Ishikawa (cell line): ENCODE data around the gene ABCA2.

Experiments
- CEBPB ChIP-seq: IDR thresholded peaks from 2 replicates; pipeline ENCODE4 v1.6.1; 2012
- CREB1 ChIP-seq: IDR thresholded peaks from 2 replicates; pipeline ENCODE4 v1.6.1; 2012; ENCODE audit warnings: low read depth
- EGR1 ChIP-seq: IDR thresholded peaks from 2 replicates; pipeline ENCODE4 v1.6.1; 2012
- EP300 ChIP-seq: IDR thresholded peaks from 2 replicates; pipeline ENCODE4 v1.6.1; 2012; ENCODE audit warnings: borderline replicate concordance
- FOXM1 ChIP-seq: IDR thresholded peaks from 2 replicates; pipeline ENCODE4 v1.6.1; 2012; ENCODE audit warnings: low read depth, borderline replicate concordance
- MAX ChIP-seq: IDR thresholded peaks from 2 replicates; pipeline ENCODE4 v1.6.1; 2012
- NFIC ChIP-seq: IDR thresholded peaks from 2 replicates; pipeline ENCODE4 v1.6.1; 2012
- RAD21 ChIP-seq: IDR thresholded peaks from 2 replicates; pipeline ENCODE4 v1.6.1; 2012; ENCODE audit warnings: low read depth
- REST ChIP-seq: IDR thresholded peaks from 2 replicates; pipeline ENCODE4 v1.6.1; 2012; ENCODE audit warnings: low read depth, mild to moderate bottlenecking
- TAF1 ChIP-seq: IDR thresholded peaks from 2 replicates; pipeline ENCODE4 v1.6.1; 2012; ENCODE audit warnings: low read depth, mild to moderate bottlenecking
- TCF12 ChIP-seq: IDR thresholded peaks from 2 replicates; pipeline ENCODE4 v1.6.1; 2012; ENCODE audit warnings: low read depth
- TEAD4 ChIP-seq: IDR thresholded peaks from 2 replicates; pipeline ENCODE4 v1.6.1; 2012
- USF1 ChIP-seq: IDR thresholded peaks from 2 replicates; pipeline ENCODE4 v1.6.1; 2012
- YY1 ChIP-seq: IDR thresholded peaks from 2 replicates; pipeline ENCODE4 v1.6.1; 2012; ENCODE audit warnings: low read depth
- ZBTB7A ChIP-seq: IDR thresholded peaks from 2 replicates; pipeline ENCODE4 v1.6.1; 2012; ENCODE audit warnings: low read depth

The ABCA2 gene

DNA sequence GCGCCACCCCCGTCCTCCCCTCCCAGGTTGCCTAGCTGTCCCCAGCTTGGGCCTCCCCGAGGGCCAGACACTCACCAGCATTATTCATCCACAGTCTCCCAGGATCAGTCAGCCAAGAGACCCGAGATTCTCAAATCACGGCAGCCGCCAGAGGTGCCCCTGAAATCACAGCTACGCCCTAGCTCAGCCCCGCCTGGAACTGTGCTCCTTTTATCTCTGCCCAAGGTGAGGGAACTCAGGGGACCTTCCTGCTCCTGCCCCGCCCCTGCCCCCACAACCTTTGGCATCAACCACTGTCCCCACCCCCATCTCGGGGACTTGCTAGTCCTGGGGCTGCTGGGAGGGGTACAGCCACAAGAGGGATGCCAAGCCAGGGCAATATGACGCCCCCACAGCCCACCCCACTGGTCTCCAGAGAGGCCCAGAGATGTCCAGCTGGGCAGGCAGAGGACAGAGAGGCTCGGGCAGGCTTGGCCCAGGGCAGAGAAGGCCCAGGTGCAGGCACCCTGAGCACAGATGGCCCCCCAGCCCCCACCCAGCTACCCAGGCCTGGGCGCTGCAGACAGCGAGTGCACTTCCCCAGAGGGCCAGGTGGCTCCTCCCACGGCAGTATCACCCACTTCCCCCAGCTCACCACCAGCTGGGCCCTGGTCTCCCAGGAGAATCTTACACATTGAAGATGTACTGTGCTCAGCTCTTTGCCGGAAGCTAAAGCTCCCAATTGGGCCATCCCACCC is 4.0 kb upstream of the ABCA2 start, which contains the start of gene FUT7:
Gene FUT7, minus strand, starts transcription at position 185 of the 737 bp plus-strand sequence. Its CDS starts 97 bp downstream, at position 88.
- no peak for TF ChIP-seq CREB1
- no peak for TF ChIP-seq TCF12
- TF ChIP-seq YY1, result no peak

DNA sequence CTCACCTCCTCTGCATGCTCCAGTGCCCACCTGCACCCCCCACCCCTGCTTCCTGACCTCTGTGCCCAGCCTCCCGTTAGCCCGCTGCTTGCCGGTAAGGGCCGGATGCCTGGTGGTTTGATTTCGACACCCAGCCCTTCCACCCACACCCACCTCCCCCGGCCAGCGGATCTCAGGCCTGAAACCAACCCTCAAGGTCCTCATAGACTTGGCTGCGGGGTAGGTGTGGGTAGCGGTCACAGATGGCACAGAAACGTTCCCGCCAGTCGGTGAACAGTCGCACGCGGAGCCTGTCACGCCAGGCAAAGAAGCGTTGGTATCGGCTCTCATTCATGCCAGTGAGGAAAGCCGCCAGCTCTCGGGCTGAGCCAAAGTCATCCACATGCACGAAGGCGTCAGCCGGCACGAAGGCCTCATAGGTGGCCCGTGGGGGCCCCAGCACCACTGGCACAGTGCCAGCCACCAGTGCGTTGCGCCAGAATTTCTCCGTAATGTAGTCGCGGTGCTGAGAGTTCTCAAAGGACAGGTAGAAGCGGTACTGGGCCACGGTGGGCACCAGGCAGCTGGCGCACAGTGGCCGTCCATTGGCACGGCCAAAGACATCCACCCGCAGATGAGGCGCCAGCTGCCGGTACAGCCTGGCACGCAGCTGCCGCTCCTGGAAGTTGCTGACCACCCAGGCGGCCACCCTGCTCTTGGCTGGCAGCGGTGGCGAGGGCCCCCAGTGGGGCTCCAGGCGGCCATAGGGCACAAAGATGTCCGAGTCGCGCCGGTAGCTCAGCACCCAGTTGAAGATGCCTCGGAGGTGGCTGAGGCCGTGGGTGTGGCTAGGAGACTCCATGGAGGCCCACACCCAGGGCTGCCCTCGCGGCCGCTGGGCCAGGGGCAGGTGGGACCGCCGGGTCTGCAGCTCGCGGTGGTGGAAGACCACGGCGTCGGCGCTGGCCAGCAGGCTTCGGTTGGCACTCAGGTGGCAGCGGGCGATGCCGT is 2.8 kb upstream of the ABCA2 start:
- TF ChIP-seq RAD21, result no peak
- no peak for TF ChIP-seq CREB1
- TF ChIP-seq TEAD4, result no peak
- no peak for TF ChIP-seq USF1
- no peak for TF ChIP-seq REST
- TF ChIP-seq ZBTB7A, result no peak

GRCh38 chr9:137030006-137030405 is 2.0 kb upstream of the ABCA2 start:
- no peak for TF ChIP-seq USF1
- no peak for TF ChIP-seq CREB1
- TF ChIP-seq EGR1, result no peak
- no peak for TF ChIP-seq ZBTB7A
- no peak for TF ChIP-seq TEAD4

- TF ChIP-seq RAD21 (peak; percentile 52), YY1 (no peak)
Observed at GRCh38 chr9:137029058-137029936, 1.3 kb upstream of the ABCA2 start.

DNA sequence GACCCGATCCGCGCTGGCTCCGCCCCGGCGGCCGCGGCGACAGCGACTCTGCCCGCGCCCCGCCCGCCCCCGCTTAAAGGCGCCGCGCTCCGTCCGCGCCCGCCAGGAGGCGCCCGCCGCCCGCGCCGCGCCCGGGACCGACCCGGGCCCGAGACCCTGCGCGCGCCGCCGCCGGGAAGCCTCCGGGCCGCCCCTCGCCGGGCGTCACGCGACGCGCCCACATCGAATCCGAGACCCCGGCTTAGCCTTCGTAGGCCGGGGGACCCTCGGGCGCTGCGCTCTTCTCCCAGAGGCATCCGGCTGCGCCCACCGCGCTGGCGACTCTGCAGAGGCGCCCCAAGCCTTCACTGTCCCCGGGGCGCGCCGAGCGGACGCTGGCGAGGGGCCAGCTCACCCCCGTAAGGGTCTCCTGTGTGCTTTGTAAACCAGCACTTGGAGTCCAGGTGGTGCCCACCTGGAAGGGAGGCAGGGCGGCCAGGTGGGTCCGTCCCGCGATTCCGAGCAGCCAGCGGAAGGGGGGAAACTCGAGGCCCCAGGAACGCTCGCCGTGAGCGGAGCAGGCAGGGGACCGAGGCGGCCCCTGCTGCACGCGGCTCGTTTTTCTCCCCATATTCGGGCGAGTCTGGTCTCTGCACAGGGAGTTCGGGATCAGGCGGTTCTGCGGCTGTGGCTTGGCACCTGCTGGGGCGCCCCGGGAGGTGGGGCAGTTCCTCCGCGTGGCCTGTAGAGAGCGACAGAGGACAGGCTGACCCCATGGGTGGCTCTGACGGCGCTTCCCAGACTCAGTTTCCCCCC is 423 bp upstream of the ABCA2 start:
- TF ChIP-seq EGR1 (peak; percentile 86), TEAD4 (no peak), ZBTB7A (peak; percentile 53; the same call in 1 of the 2 replicates), TCF12 (peak; percentile 50; the same call in 1 of the 2 replicates), MAX (peak; percentile 55; the same call in 1 of the 2 replicates), CEBPB (no peak), NFIC (0 out of 2 replicates have a peak, but pooled peaks have one; percentile 31), RAD21 (peak; percentile 46), YY1 (no peak)

GRCh38 chr9:137026828-137027227 is 1.2 kb downstream of the ABCA2 start:
- no peak for TF ChIP-seq TAF1
- TF ChIP-seq TEAD4, result no peak
- no peak for TF ChIP-seq FOXM1
- no peak for TF ChIP-seq USF1
- no peak for TF ChIP-seq ZBTB7A
- TF ChIP-seq TCF12, result no peak

- TF ChIP-seq MAX (no peak), USF1 (no peak), FOXM1 (no peak), REST (no peak), NFIC (no peak), RAD21 (no peak), YY1 (no peak), TCF12 (no peak), EP300 (no peak), EGR1 (no peak), TAF1 (no peak), CREB1 (no peak), CEBPB (no peak), ZBTB7A (no peak)
Observed at GRCh38 chr9:137026384-137026783, 1.7 kb downstream of the ABCA2 start.
